HEK293 (cell line): ENCODE measurements around the gene NEGR1.

Source experiments
- CTCF ChIA-PET: fragments of 350-600 bp; formaldehyde crosslinking; extraction: SDS; loops from one replicate; lab custom pipeline; 2021; ENCODE audit warnings: antibody characterized with exemption; lab: Yijun Ruan, JAX
- POLR2A ChIA-PET: fragments of 300-600 bp; formaldehyde crosslinking; extraction: SDS; loops from one replicate; lab custom pipeline; 2020; ENCODE audit warnings: antibody characterized with exemption, inconsistent platforms; lab: Yijun Ruan, JAX
- H3K27ac ChIP-seq: fragments of 200-500 bp; sonication (Bioruptor generic); 2 replicates; pipeline ENCODE4 v1.5.1; 2014; ENCODE audit warnings: low read depth, low read length, control low read depth, inconsistent platforms; ENCODE audit errors: extremely low read depth
- H3K36me3 ChIP-seq, 2 experiments: fragments of 200-500 bp in 1 of 2; sonication (Bioruptor generic) in 1 of 2; 1 replicate in 1 of 2; 2 replicates in 1 of 2; pipeline ENCODE4 v1.5.1; 2014 to 2017; ENCODE audit warnings: inconsistent platforms in 2 of 2, low read length in 2 of 2; ENCODE audit not compliant: control insufficient read depth in 2 of 2, insufficient read depth in 1 of 2
- H3K4me1 ChIP-seq: fragments of 200-500 bp; sonication (Bioruptor generic); 2 replicates; pipeline ENCODE4 v1.5.1; 2014; ENCODE audit warnings: mild to moderate bottlenecking, low read length, inconsistent platforms; ENCODE audit not compliant: control insufficient read depth, insufficient read depth
- H3K4me3 ChIP-seq: 2 replicates; pipeline ENCODE4 v1.5.1; 2011; ENCODE audit warnings: low read depth, mild to moderate bottlenecking, control low read depth, low read length, moderate library complexity
- H3K9me3 ChIP-seq: fragments of 200-500 bp; sonication (Bioruptor generic); 2 replicates; pipeline ENCODE4 v1.5.1; 2014; ENCODE audit warnings: low read depth, low read length, inconsistent platforms; ENCODE audit not compliant: control insufficient read depth, insufficient read depth
- PRDM1 ChIP-seq: fragments of 450-650 bp; formaldehyde crosslinking; IDR thresholded peaks from 2 replicates; pipeline ENCODE4; 2016; ENCODE audit warnings: missing biosample characterization, missing genetic modification characterization
- REST ChIP-seq: fragments of 450-650 bp; formaldehyde crosslinking; IDR thresholded peaks from 2 replicates; pipeline ENCODE4 v1.5.1; 2016; ENCODE audit warnings: missing biosample characterization, missing genetic modification characterization
- TCF7L2 ChIP-seq: IDR thresholded peaks from 2 replicates; pipeline ENCODE4 v1.6.1; 2011; ENCODE audit warnings: low read depth, mild to moderate bottlenecking, inconsistent platforms, low read length, moderate library complexity, borderline replicate concordance
- ZBTB21 ChIP-seq: fragments of 450-650 bp; formaldehyde crosslinking; IDR thresholded peaks from 2 replicates; pipeline ENCODE4 v1.5.1; 2017; ENCODE audit warnings: missing biosample characterization, missing genetic modification characterization
- ZFP3 ChIP-seq: fragments of 450-650 bp; formaldehyde crosslinking; IDR thresholded peaks from 2 replicates; pipeline ENCODE4 v1.5.1; 2016; ENCODE audit warnings: low read depth, missing biosample characterization, missing genetic modification characterization
- ZNF157 ChIP-seq: fragments of 450-650 bp; formaldehyde crosslinking; IDR thresholded peaks from 2 replicates; pipeline ENCODE4 v1.5.1; 2016; ENCODE audit warnings: missing biosample characterization, missing genetic modification characterization
- ZNF175 ChIP-seq: fragments of 450-650 bp; formaldehyde crosslinking; IDR thresholded peaks from 2 replicates; pipeline ENCODE4 v1.5.1; 2016; ENCODE audit warnings: missing biosample characterization, missing genetic modification characterization
- ZNF18 ChIP-seq: fragments of 450-650 bp; formaldehyde crosslinking; IDR thresholded peaks from 2 replicates; pipeline ENCODE4 v1.5.1; 2016; ENCODE audit warnings: missing biosample characterization, missing genetic modification characterization
- ZNF184 ChIP-seq: fragments of 450-650 bp; IDR thresholded peaks from 2 replicates; pipeline ENCODE4 v1.5.1; 2018; ENCODE audit warnings: missing biosample characterization, mild to moderate bottlenecking, missing genetic modification characterization
- ZNF223 ChIP-seq: fragments of 450-650 bp; formaldehyde crosslinking; IDR thresholded peaks from 2 replicates; pipeline ENCODE4 v1.5.1; 2016; ENCODE audit warnings: missing biosample characterization, missing genetic modification characterization
- ZNF248 ChIP-seq: fragments of 450-650 bp; formaldehyde crosslinking; IDR thresholded peaks from 2 replicates; pipeline ENCODE4 v1.5.1; 2017; ENCODE audit warnings: missing biosample characterization, missing genetic modification characterization
- ZNF274 ChIP-seq, 2 experiments: fragments of 200-500 bp in 1 of 2; fragments of 450-650 bp in 1 of 2; sonication (Bioruptor generic) in 1 of 2; formaldehyde crosslinking in 1 of 2; IDR thresholded peaks; 2 replicates each; pipeline versions ENCODE4 v1.5.1 to v1.6.1; 2014 to 2016; ENCODE audit warnings: borderline replicate concordance in 1 of 2, inconsistent platforms in 1 of 2, low read length in 1 of 2, missing biosample characterization in 1 of 2, missing genetic modification characterization in 1 of 2
- ZNF341 ChIP-seq: fragments of 450-650 bp; formaldehyde crosslinking; IDR thresholded peaks from 2 replicates; pipeline ENCODE4; 2016; ENCODE audit warnings: low read depth, missing biosample characterization, missing genetic modification characterization
- ZNF544 ChIP-seq: fragments of 450-650 bp; formaldehyde crosslinking; IDR thresholded peaks from 2 replicates; pipeline ENCODE4 v1.5.0; 2017; ENCODE audit warnings: missing biosample characterization, missing genetic modification characterization
- ZNF561 ChIP-seq: fragments of 450-650 bp; IDR thresholded peaks from 2 replicates; pipeline ENCODE4 v1.5.1; 2018; ENCODE audit warnings: missing biosample characterization, missing genetic modification characterization, borderline replicate concordance
- ZNF596 ChIP-seq: fragments of 450-650 bp; IDR thresholded peaks from 2 replicates; pipeline ENCODE4 v1.5.0; 2018; ENCODE audit warnings: missing biosample characterization, mild to moderate bottlenecking, missing genetic modification characterization, moderate library complexity
- ZNF623 ChIP-seq: fragments of 450-650 bp; formaldehyde crosslinking; IDR thresholded peaks from 2 replicates; pipeline ENCODE4 v1.5.1; 2016; ENCODE audit warnings: missing biosample characterization, missing genetic modification characterization
- ZNF664 ChIP-seq: fragments of 450-650 bp; formaldehyde crosslinking; IDR thresholded peaks from 2 replicates; pipeline ENCODE4 v1.5.1; 2016; ENCODE audit warnings: missing biosample characterization, missing genetic modification characterization
- ZNF707 ChIP-seq: fragments of 450-650 bp; formaldehyde crosslinking; IDR thresholded peaks from 2 replicates; pipeline ENCODE4 v1.5.1; 2016; ENCODE audit warnings: missing biosample characterization, missing genetic modification characterization
- ZNF747 ChIP-seq: fragments of 450-650 bp; formaldehyde crosslinking; IDR thresholded peaks from 2 replicates; pipeline ENCODE4 v1.5.1; 2016; ENCODE audit warnings: missing biosample characterization, missing genetic modification characterization
- ZNF76 ChIP-seq: fragments of 450-650 bp; formaldehyde crosslinking; IDR thresholded peaks from 2 replicates; pipeline ENCODE4; 2016; ENCODE audit warnings: low read depth, missing biosample characterization, missing genetic modification characterization, borderline replicate concordance
- ZNF785 ChIP-seq: fragments of 450-650 bp; formaldehyde crosslinking; IDR thresholded peaks from 2 replicates; pipeline ENCODE4 v1.5.1; 2016; ENCODE audit warnings: missing biosample characterization, missing genetic modification characterization

NEGR1 gene

GRCh38 chr1:71717186-71717585 is 565.2 kb downstream of the NEGR1 start:
- CTCF ChIA-PET = no interaction called here
- Histone ChIP-seq H3K27ac (no peak overlapping the region), H3K9me3 (no peaks in the 10 kb centered on the region), H3K4me1 (no peaks in the 10 kb centered on the region), H3K36me3 (no peaks in the 10 kb centered on the region), H3K4me3 (no peak overlapping the region)
- no peak for TF ChIP-seq ZBTB21 (tag by site-specific recombination)
- no peak for TF ChIP-seq ZNF175
- TF ChIP-seq TCF7L2 = no peak
- TF ChIP-seq ZNF157 (tag by site-specific recombination) = no peak
- POLR2A ChIA-PET = no interaction called here

- H3K4me1 ChIP-seq = no peaks in the 10 kb centered on the region
- H3K9me3 ChIP-seq = no peaks in the 10 kb centered on the region
- no peak for TF ChIP-seq ZNF18 (tag by site-specific recombination)
- TF ChIP-seq, all 188 proteins: peak for 0
- CTCF ChIA-PET = no interaction called here
- Histone ChIP-seq H3K4me3 (no peak overlapping the region), H3K36me3 (no peaks in the 10 kb centered on the region), H3K27ac (no peak overlapping the region)
- POLR2A ChIA-PET = no interaction called here
Observed at GRCh38 chr1:71711456-71711855, 570.9 kb downstream of the NEGR1 start.

- no peak overlapping the region for H3K27ac ChIP-seq
- CTCF ChIA-PET = no interaction called here
- no peak for TF ChIP-seq ZBTB21 (tag by site-specific recombination)
- TF ChIP-seq PRDM1 = no peak
- no peak for TF ChIP-seq ZNF223
- no peak for TF ChIP-seq ZNF248 (tag by site-specific recombination)
- TF ChIP-seq ZNF596 (tag by site-specific recombination) = no peak
- TF ChIP-seq ZNF544 (tag by site-specific recombination) = no peak
- TF ChIP-seq, all 188 proteins: peak for 0
- Histone ChIP-seq H3K4me1 (no peaks in the 10 kb centered on the region), H3K36me3 (no peaks in the 10 kb centered on the region), H3K4me3 (no peak overlapping the region), H3K9me3 (no peaks in the 10 kb centered on the region)
- POLR2A ChIA-PET = no interaction called here
Observed at GRCh38 chr1:71706029-71706671, 576.2 kb downstream of the NEGR1 start.

- ChIA-PET CTCF (interaction anchor here (0.6 kb wide), 1 partner anchor 427 kb away, joined by 3 read pairs; no protein-coding TSS in a partner anchor), POLR2A (no interaction called here)
- no peaks in the 10 kb centered on the region for H3K9me3 ChIP-seq
- no peak overlapping the region for H3K4me3 ChIP-seq
- H3K4me1 ChIP-seq = no peaks in the 10 kb centered on the region
- H3K36me3 ChIP-seq = no peaks in the 10 kb centered on the region
- no peak overlapping the region for H3K27ac ChIP-seq
- no peak for TF ChIP-seq ZNF561
- TF ChIP-seq ZNF707 (tag by site-specific recombination) = no peak
- no peak for TF ChIP-seq ZNF785 (tag by site-specific recombination)
- no peak for TF ChIP-seq ZNF664 (tag by site-specific recombination)
- TF ChIP-seq ZNF184 = no peak
- TF ChIP-seq ZNF747 = no peak
- no peak for TF ChIP-seq ZNF274 (IDR thresholded peaks at IDR 0.05; ENCODE audit: low read length)
- TF ChIP-seq ZNF274 (tag by site-specific recombination; IDR thresholded peaks at IDR 0.05; ENCODE audit: borderline replicate concordance) = no peak
- no peak for TF ChIP-seq ZNF76 (tag by site-specific recombination)
- no peak for TF ChIP-seq ZNF341 (tag by site-specific recombination)
- TF ChIP-seq ZNF623 (tag by site-specific recombination) = no peak
- no peak for TF ChIP-seq ZFP3 (tag by site-specific recombination)
- no peak for TF ChIP-seq ZNF223
- no peak for TF ChIP-seq REST
Observed at GRCh38 chr1:71698186-71698585, 584.2 kb downstream of the NEGR1 start.
